ENCODE measurements around the gene RHOBTB1. TPM values are rescaled to one million over a fixed set of nuclear protein-coding genes. Genes with fewer than 3 reads are reported as not detected.

The RHOBTB1 gene
- total and polyA plus RNA-seq, 2 donors from 2014 or later = 14.6 to 34.5 TPM

- H3K4me1 ChIP-seq (ENCODE audit: control insufficient read depth in 2 of 3, insufficient read depth in 2 of 3, low read depth in 1 of 3, low read length in 3 of 3) = peaks cover 0 to 13% (median 3%) of the 10 kb centered on the region in 3 donors
- no peak overlapping the region for H3K9ac ChIP-seq (ENCODE audit: low read length in 3 of 3)
- no peak overlapping the region for H3K27ac ChIP-seq (ENCODE audit: low read depth in 2 of 2, low read length in 2 of 2)
- DNase-seq (no peak), FAIRE-seq (no peak)
- no peak overlapping the region for H3K4me3 ChIP-seq (ENCODE audit: low read length in 3 of 3)
- no peak for TF ChIP-seq CTCF (IDR thresholded peaks at IDR 0.05; ENCODE audit: borderline replicate concordance, extremely low read depth, insufficient read depth)
- intact Hi-C loops (cut with DNase I) = no loop called here
- no peaks in the 10 kb centered on the region for H3K9me3 ChIP-seq (ENCODE audit: control insufficient read depth in 2 of 3, insufficient read depth in 1 of 3, low read length in 3 of 3)
- no peaks in the 10 kb centered on the region for H3K36me3 ChIP-seq (ENCODE audit: control insufficient read depth in 2 of 3, insufficient read depth in 3 of 3, low read length in 3 of 3)
- no peaks in the 10 kb centered on the region for H3K27me3 ChIP-seq (ENCODE audit: control insufficient read depth, insufficient read depth, low read length)
Measured at GRCh38 chr10:60958892-60959601, 15.1 kb upstream of the RHOBTB1 start.

GRCh38 chr10:60957667-60958221 is 13.8 kb upstream of the RHOBTB1 start:
- no peak for TF ChIP-seq CTCF (IDR thresholded peaks at IDR 0.05; ENCODE audit: borderline replicate concordance, extremely low read depth, insufficient read depth)
- FAIRE-seq = no peak
- H3K9ac ChIP-seq (ENCODE audit: low read length in 3 of 3) = no peak overlapping the region
- H3K27ac ChIP-seq (ENCODE audit: low read depth in 2 of 2, low read length in 2 of 2) = no peak overlapping the region
- intact Hi-C loops (cut with DNase I) = no loop called here
- DNase-seq = no peak
- no peaks in the 10 kb centered on the region for H3K4me1 ChIP-seq (ENCODE audit: control insufficient read depth in 2 of 3, insufficient read depth in 2 of 3, low read depth in 1 of 3, low read length in 3 of 3)
- H3K4me3 ChIP-seq (ENCODE audit: low read length in 3 of 3) = no peak overlapping the region
- no peaks in the 10 kb centered on the region for H3K36me3 ChIP-seq (ENCODE audit: control insufficient read depth in 2 of 3, insufficient read depth in 3 of 3, low read length in 3 of 3)
- H3K9me3 ChIP-seq (ENCODE audit: control insufficient read depth in 2 of 3, insufficient read depth in 1 of 3, low read length in 3 of 3) = no peaks in the 10 kb centered on the region
- H3K27me3 ChIP-seq (ENCODE audit: control insufficient read depth, insufficient read depth, low read length) = no peaks in the 10 kb centered on the region

- H3K27ac ChIP-seq (ENCODE audit: low read depth in 2 of 2, low read length in 2 of 2) = no peak overlapping the region
- no peak for TF ChIP-seq CTCF (IDR thresholded peaks at IDR 0.05; ENCODE audit: borderline replicate concordance, extremely low read depth, insufficient read depth)
- H3K4me3 ChIP-seq (ENCODE audit: low read length in 3 of 3) = no peak overlapping the region
- H3K9me3 ChIP-seq (ENCODE audit: control insufficient read depth in 2 of 3, insufficient read depth in 1 of 3, low read length in 3 of 3) = no peaks in the 10 kb centered on the region
- FAIRE-seq (no peak), DNase-seq (no peak)
- H3K9ac ChIP-seq (ENCODE audit: low read length in 3 of 3) = no peak overlapping the region
- intact Hi-C loops (cut with DNase I) = no loop called here
- H3K36me3 ChIP-seq (ENCODE audit: control insufficient read depth in 2 of 3, insufficient read depth in 3 of 3, low read length in 3 of 3) = no peaks in the 10 kb centered on the region
- no peaks in the 10 kb centered on the region for H3K27me3 ChIP-seq (ENCODE audit: control insufficient read depth, insufficient read depth, low read length)
- H3K4me1 ChIP-seq (ENCODE audit: control insufficient read depth in 2 of 3, insufficient read depth in 2 of 3, low read depth in 1 of 3, low read length in 3 of 3) = no peaks in the 10 kb centered on the region
Measured at GRCh38 chr10:60955957-60956425, 12.0 kb upstream of the RHOBTB1 start.

Data from kidney (tissue), 14 donors.